ENCODE measurements around the gene VPS13D. TPM values are rescaled to one million over a fixed set of nuclear protein-coding genes. Genes with fewer than 3 reads are reported as not detected.

Gene VPS13D
- total RNA-seq, 3 donors from 2014 or later, result 24.0 to 26.6 (median 26.5) TPM

- H3K4me1 Mint-ChIP-seq (ENCODE audit: low read depth), result no peaks in the 10 kb centered on the region
- no peak for ATAC-seq
- H3K4me3 Mint-ChIP-seq, result no peak overlapping the region
- peaks cover 54% of the 10 kb centered on the region for H3K36me3 Mint-ChIP-seq (ENCODE audit: insufficient read depth)
- no peaks in the 10 kb centered on the region for H3K27me3 Mint-ChIP-seq (ENCODE audit: low read depth)
- H3K9me3 Mint-ChIP-seq, result no peaks in the 10 kb centered on the region
- DNase-seq, result no peak
These were observed 128.7 kb downstream of the VPS13D start for GRCh38 chr1:12358499-12358898.

GRCh38 chr1:12359359-12360133 lies 129.7 kb downstream of the VPS13D start:
- no peak overlapping the region for H3K4me3 Mint-ChIP-seq
- H3K9me3 Mint-ChIP-seq, result no peaks in the 10 kb centered on the region
- DNase-seq, result no peak
- ATAC-seq, result no peak
- H3K36me3 Mint-ChIP-seq (ENCODE audit: insufficient read depth), result peaks cover 60% of the 10 kb centered on the region
- no peaks in the 10 kb centered on the region for H3K27me3 Mint-ChIP-seq (ENCODE audit: low read depth)
- no peaks in the 10 kb centered on the region for H3K4me1 Mint-ChIP-seq (ENCODE audit: low read depth)

GRCh38 chr1:12368646-12369045 lies 138.8 kb downstream of the VPS13D start:
- DNase-seq (no peak), ATAC-seq (no peak)
- Mint-ChIP-seq H3K27me3 (ENCODE audit: low read depth) (no peaks in the 10 kb centered on the region), H3K9me3 (no peaks in the 10 kb centered on the region), H3K36me3 (ENCODE audit: insufficient read depth) (peaks cover 47% of the 10 kb centered on the region), H3K4me3 (no peak overlapping the region), H3K4me1 (ENCODE audit: low read depth) (peaks cover 5% of the 10 kb centered on the region)

GRCh38 chr1:12369258-12369657 lies 139.4 kb downstream of the VPS13D start:
- H3K9me3 Mint-ChIP-seq, result no peaks in the 10 kb centered on the region
- no peaks in the 10 kb centered on the region for H3K27me3 Mint-ChIP-seq (ENCODE audit: low read depth)
- peaks cover 5% of the 10 kb centered on the region for H3K4me1 Mint-ChIP-seq (ENCODE audit: low read depth)
- DNase-seq (no peak), ATAC-seq (no peak)
- H3K36me3 Mint-ChIP-seq (ENCODE audit: insufficient read depth), result peaks cover 46% of the 10 kb centered on the region
- no peak overlapping the region for H3K4me3 Mint-ChIP-seq

GRCh38 chr1:12370333-12370975 lies 140.6 kb downstream of the VPS13D start:
- Mint-ChIP-seq H3K4me1 (ENCODE audit: low read depth) (peaks cover 5% of the 10 kb centered on the region), H3K4me3 (no peak overlapping the region), H3K36me3 (ENCODE audit: insufficient read depth) (peaks cover 41% of the 10 kb centered on the region), H3K9me3 (no peaks in the 10 kb centered on the region), H3K27me3 (ENCODE audit: low read depth) (no peaks in the 10 kb centered on the region)
- ATAC-seq, result no peak
- DNase-seq, result no peak

- Mint-ChIP-seq H3K4me3 (no peak overlapping the region), H3K4me1 (ENCODE audit: low read depth) (peaks cover 5% of the 10 kb centered on the region), H3K36me3 (ENCODE audit: insufficient read depth) (peaks cover 44% of the 10 kb centered on the region), H3K27me3 (ENCODE audit: low read depth) (no peaks in the 10 kb centered on the region), H3K9me3 (no peaks in the 10 kb centered on the region)
- ATAC-seq (no peak), DNase-seq (no peak)
These were observed 141.2 kb downstream of the VPS13D start for GRCh38 chr1:12371053-12371452.

- Mint-ChIP-seq H3K4me3 (no peak overlapping the region), H3K4me1 (ENCODE audit: low read depth) (peaks cover 5% of the 10 kb centered on the region), H3K9me3 (no peaks in the 10 kb centered on the region), H3K27me3 (ENCODE audit: low read depth) (no peaks in the 10 kb centered on the region), H3K36me3 (ENCODE audit: insufficient read depth) (peaks cover 44% of the 10 kb centered on the region)
- DNase-seq (no peak), ATAC-seq (peak in 1 of 2 donors; percentile 48)
These were observed 142.3 kb downstream of the VPS13D start for GRCh38 chr1:12372180-12372579.

- Mint-ChIP-seq H3K36me3 (ENCODE audit: insufficient read depth) (peaks cover 45% of the 10 kb centered on the region), H3K9me3 (no peaks in the 10 kb centered on the region), H3K4me1 (ENCODE audit: low read depth) (peaks cover 5% of the 10 kb centered on the region), H3K4me3 (no peak overlapping the region), H3K27me3 (ENCODE audit: low read depth) (no peaks in the 10 kb centered on the region)
- no peak for ATAC-seq
- no peak for DNase-seq
These were observed 142.9 kb downstream of the VPS13D start for GRCh38 chr1:12372761-12373160.

GRCh38 chr1:12375133-12375829 lies 145.5 kb downstream of the VPS13D start:
- no peak overlapping the region for H3K4me3 Mint-ChIP-seq
- ATAC-seq (no peak), DNase-seq (no peak)
- no peaks in the 10 kb centered on the region for H3K9me3 Mint-ChIP-seq
- peaks cover 41% of the 10 kb centered on the region for H3K36me3 Mint-ChIP-seq (ENCODE audit: insufficient read depth)
- H3K27me3 Mint-ChIP-seq (ENCODE audit: low read depth), result no peaks in the 10 kb centered on the region
- H3K4me1 Mint-ChIP-seq (ENCODE audit: low read depth), result peaks cover 4% of the 10 kb centered on the region

GRCh38 chr1:12376236-12377045 lies 146.6 kb downstream of the VPS13D start:
- Mint-ChIP-seq H3K4me1 (ENCODE audit: low read depth) (peaks cover 7% of the 10 kb centered on the region), H3K4me3 (no peak overlapping the region), H3K9me3 (no peaks in the 10 kb centered on the region), H3K36me3 (ENCODE audit: insufficient read depth) (peaks cover 44% of the 10 kb centered on the region), H3K27me3 (ENCODE audit: low read depth) (no peaks in the 10 kb centered on the region)
- no peak for DNase-seq
- ATAC-seq, result no peak

GRCh38 chr1:12380326-12381249 lies 150.8 kb downstream of the VPS13D start:
- no peaks in the 10 kb centered on the region for H3K27me3 Mint-ChIP-seq (ENCODE audit: low read depth)
- no peaks in the 10 kb centered on the region for H3K9me3 Mint-ChIP-seq
- peaks cover 50% of the 10 kb centered on the region for H3K36me3 Mint-ChIP-seq (ENCODE audit: insufficient read depth)
- ATAC-seq, result no peak
- H3K4me1 Mint-ChIP-seq (ENCODE audit: low read depth), result peaks cover 37% of the 10 kb centered on the region
- no peak overlapping the region for H3K4me3 Mint-ChIP-seq
- no peak for DNase-seq

- ATAC-seq (no peak), DNase-seq (no peak)
- Mint-ChIP-seq H3K36me3 (ENCODE audit: insufficient read depth) (peaks cover 64% of the 10 kb centered on the region), H3K27me3 (ENCODE audit: low read depth) (no peaks in the 10 kb centered on the region), H3K4me1 (ENCODE audit: low read depth) (peaks cover 55% of the 10 kb centered on the region), H3K4me3 (no peak overlapping the region), H3K9me3 (peaks cover 13% of the 10 kb centered on the region)
These were observed 153.2 kb downstream of the VPS13D start for GRCh38 chr1:12383001-12383400.

- no peaks in the 10 kb centered on the region for H3K27me3 Mint-ChIP-seq (ENCODE audit: low read depth)
- ATAC-seq (no peak), DNase-seq (no peak)
- peaks cover 66% of the 10 kb centered on the region for H3K36me3 Mint-ChIP-seq (ENCODE audit: insufficient read depth)
- H3K4me3 Mint-ChIP-seq, result no peak overlapping the region
- peaks cover 55% of the 10 kb centered on the region for H3K4me1 Mint-ChIP-seq (ENCODE audit: low read depth)
- peaks cover 18% of the 10 kb centered on the region for H3K9me3 Mint-ChIP-seq
These were observed 154.0 kb downstream of the VPS13D start for GRCh38 chr1:12383786-12384185.
